ENCODE measurements around the gene NAT14.
A peak's percentile ranks its signal among the peaks of the same experiment; 100 is the strongest.

GRCh38 chr19:55486043-55486970 is 1.3 kb downstream of the NAT14 start:
- TF ChIP-seq CTCF (IDR thresholded peaks at IDR 0.05 in 4 of 5, conservative IDR thresholded peaks at IDR 0.05 in 1 of 5), result peak in 2 of 5 experiments; percentile 28 to 33
- TF ChIP-seq POLR2A (IDR thresholded peaks at IDR 0.05), result no peak
